Measurements from ENCODE around the gene SARDH. TPM values are rescaled to one million over a fixed set of nuclear protein-coding genes. Genes with fewer than 3 reads are reported as not detected.
"Not testable (repeated sequence)": the region's sequence is repeated elsewhere in the genome, so short reads cannot be mapped to it uniquely, and the experiment has no call there.

The SARDH gene
- total RNA-seq, 4 donors from 2014 or later, result 0.62 to 2.3 (median 1.2) TPM; not detected in 1

GRCh38 chr9:133676450-133676849 is 61.7 kb downstream of the SARDH start:
- H3K4me1 ChIP-seq, result peaks cover 0 to 16% (median 0%) of the 10 kb centered on the region in 3 donors
- 73 to 81% methylated on average over 4 to 6 of the region's 10 CpGs for WGBS, 2 donors (ENCODE audit: low coverage in 1 of 2)
- ATAC-seq, result no peak
- TF ChIP-seq EP300 (IDR thresholded peaks at IDR 0.05), result no peak
- no peak for TF ChIP-seq POLR2A (IDR thresholded peaks at IDR 0.05)
- no peak for TF ChIP-seq CTCF (IDR thresholded peaks at IDR 0.05)
- no peak for TF ChIP-seq POLR2AphosphoS5 (IDR thresholded peaks at IDR 0.05)
- H3K27me3 ChIP-seq, result no peaks in the 10 kb centered on the region
- H3K27ac ChIP-seq, result no peak overlapping the region
- H3K4me3 ChIP-seq, result no peak overlapping the region
- no peaks in the 10 kb centered on the region for H3K9me3 ChIP-seq
- H3K36me3 ChIP-seq, result no peaks in the 10 kb centered on the region

- 86 to 91% methylated on average over 1 of the region's 3 CpGs for WGBS, 2 donors (ENCODE audit: low coverage in 1 of 2)
- H3K9me3 ChIP-seq, result not testable (repeated sequence)
These were observed 62.4 kb downstream of the SARDH start for GRCh38 chr9:133675796-133676195.

GRCh38 chr9:133674091-133674490 is 64.1 kb downstream of the SARDH start:
- H3K27ac ChIP-seq, result no peak overlapping the region
- H3K27me3 ChIP-seq, result no peaks in the 10 kb centered on the region
- H3K36me3 ChIP-seq, result no peaks in the 10 kb centered on the region
- no peaks in the 10 kb centered on the region for H3K9me3 ChIP-seq
- no peak for ATAC-seq
- TF ChIP-seq POLR2A (IDR thresholded peaks at IDR 0.05), result no peak
- TF ChIP-seq EP300 (IDR thresholded peaks at IDR 0.05), result no peak
- no peak for TF ChIP-seq CTCF (IDR thresholded peaks at IDR 0.05)
- TF ChIP-seq POLR2AphosphoS5 (IDR thresholded peaks at IDR 0.05), result no peak
- H3K4me3 ChIP-seq, result no peak overlapping the region
- H3K4me1 ChIP-seq, result peaks cover 0 to 2% (median 0%) of the 10 kb centered on the region in 3 donors
- no CpG with 5 or more reads among the region's 14 CpGs for WGBS, 2 donors (ENCODE audit: low coverage in 1 of 2)

More at GRCh38 chr9:133675796-133676195, 62.4 kb downstream of the SARDH start:
- not testable (repeated sequence) for H3K27ac ChIP-seq, H3K36me3 ChIP-seq, ATAC-seq, H3K27me3 ChIP-seq, H3K4me3 ChIP-seq
- H3K4me1 ChIP-seq, result peaks cover 0 to 16% (median 0%) of the 10 kb centered on the region in 3 donors

GRCh38 chr9:133673258-133673655 is 64.9 kb downstream of the SARDH start:
- WGBS, 2 donors (ENCODE audit: low coverage in 1 of 2), result 67% methylated on average over 2 of the region's 9 CpGs; no CpG with 5 or more reads in 1 of the 2 donors
- H3K36me3 ChIP-seq, result no peaks in the 10 kb centered on the region
- H3K9me3 ChIP-seq, result no peaks in the 10 kb centered on the region
- H3K27ac ChIP-seq, result no peak overlapping the region
- H3K4me3 ChIP-seq, result no peak overlapping the region
- no peaks in the 10 kb centered on the region for H3K4me1 ChIP-seq
- H3K27me3 ChIP-seq, result no peaks in the 10 kb centered on the region
- no peak for ATAC-seq
- no peak for TF ChIP-seq POLR2A (IDR thresholded peaks at IDR 0.05)
- no peak for TF ChIP-seq EP300 (IDR thresholded peaks at IDR 0.05)
- TF ChIP-seq POLR2AphosphoS5 (IDR thresholded peaks at IDR 0.05), result no peak
- no peak for TF ChIP-seq CTCF (IDR thresholded peaks at IDR 0.05)

- Histone ChIP-seq H3K9me3 (no peaks in the 10 kb centered on the region), H3K27me3 (no peaks in the 10 kb centered on the region), H3K27ac (no peak overlapping the region), H3K4me3 (no peak overlapping the region), H3K36me3 (no peaks in the 10 kb centered on the region), H3K4me1 (no peaks in the 10 kb centered on the region)
- 89 to 100% methylated on average over 1 to 5 of the region's 31 CpGs for WGBS, 2 donors (ENCODE audit: low coverage in 1 of 2)
- TF ChIP-seq POLR2AphosphoS5 (IDR thresholded peaks at IDR 0.05) (no peak), CTCF (IDR thresholded peaks at IDR 0.05) (no peak), EP300 (IDR thresholded peaks at IDR 0.05) (no peak), POLR2A (IDR thresholded peaks at IDR 0.05) (no peak)
- no peak for ATAC-seq
These were observed 65.5 kb downstream of the SARDH start for GRCh38 chr9:133672503-133673257.
